Lower lobe of right lung (tissue), 2 donors: Measurements from ENCODE around the gene GPRC5D. TPM values are rescaled to one million over a fixed set of nuclear protein-coding genes. Genes with fewer than 3 reads are reported as not detected.

Source experiments
- ATAC-seq, 2 donors: fragments of 200-7000 bp; cut with Tn5 transposase; one replicate each; pipeline ENCODE4 v1.9.1; 2020 to 2022; ENCODE audit warnings: mild to moderate bottlenecking in 2 of 2, moderate library complexity in 2 of 2
- DNase-seq: peaks from one replicate; pipeline ENCODE4 v3.0.0-alpha.2; 2020
- H3K27ac ChIP-seq: fragments of 200-600 bp; one replicate; pipeline ENCODE4 v1.8.0; 2022
- H3K27me3 ChIP-seq: fragments of 200-600 bp; one replicate; pipeline ENCODE4 v1.8.0; 2022; ENCODE audit warnings: low read depth
- H3K36me3 ChIP-seq: fragments of 200-600 bp; one replicate; pipeline ENCODE4 v1.8.0; 2022; ENCODE audit warnings: mild to moderate bottlenecking
- H3K4me1 ChIP-seq: fragments of 200-600 bp; one replicate; pipeline ENCODE4 v1.8.0; 2022
- H3K4me3 ChIP-seq: fragments of 200-600 bp; one replicate; pipeline ENCODE4 v1.8.0; 2022; ENCODE audit warnings: mild to moderate bottlenecking
- H3K9me3 ChIP-seq: fragments of 200-600 bp; one replicate; pipeline ENCODE4 v1.8.0; 2022
- intact Hi-C: fragments of 100-400 bp; cut with DNase I; formaldehyde crosslinking; loops from one replicate; pipeline ENCODE4 v1.11.0; 2022
- total RNA-seq: library from RNA; stranded (reverse); fragmentation: NEBNext Ultra II Directional; extraction: Animal tissue kit (Norgen Biotek cat#: 25700); gene quantifications from one replicate; pipeline ENCODE4 v1.2.1, GENCODE V29; 2021
- TF ChIP-seq, protein P1 (sequence below): fragments of 200-600 bp; IDR thresholded peaks from one replicate; pipeline ENCODE4 v1.8.0; 2022; ENCODE audit warnings: antibody characterized with exemption, mild to moderate bottlenecking
- donor health status: DM: no; HTN: yes; CAD: no; lungs with severe emphysema.

Gene GPRC5D
- total RNA-seq, 1 donor from 2014 or later: not detected

- H3K36me3 ChIP-seq: peaks cover 65% of the 10 kb centered on the region
- H3K27ac ChIP-seq: no peak overlapping the region
- no peaks in the 10 kb centered on the region for H3K9me3 ChIP-seq
- H3K27me3 ChIP-seq: no peaks in the 10 kb centered on the region
- no peak for ATAC-seq
- H3K4me1 ChIP-seq: peaks cover 10% of the 10 kb centered on the region
- TF ChIP-seq, protein P1, sequence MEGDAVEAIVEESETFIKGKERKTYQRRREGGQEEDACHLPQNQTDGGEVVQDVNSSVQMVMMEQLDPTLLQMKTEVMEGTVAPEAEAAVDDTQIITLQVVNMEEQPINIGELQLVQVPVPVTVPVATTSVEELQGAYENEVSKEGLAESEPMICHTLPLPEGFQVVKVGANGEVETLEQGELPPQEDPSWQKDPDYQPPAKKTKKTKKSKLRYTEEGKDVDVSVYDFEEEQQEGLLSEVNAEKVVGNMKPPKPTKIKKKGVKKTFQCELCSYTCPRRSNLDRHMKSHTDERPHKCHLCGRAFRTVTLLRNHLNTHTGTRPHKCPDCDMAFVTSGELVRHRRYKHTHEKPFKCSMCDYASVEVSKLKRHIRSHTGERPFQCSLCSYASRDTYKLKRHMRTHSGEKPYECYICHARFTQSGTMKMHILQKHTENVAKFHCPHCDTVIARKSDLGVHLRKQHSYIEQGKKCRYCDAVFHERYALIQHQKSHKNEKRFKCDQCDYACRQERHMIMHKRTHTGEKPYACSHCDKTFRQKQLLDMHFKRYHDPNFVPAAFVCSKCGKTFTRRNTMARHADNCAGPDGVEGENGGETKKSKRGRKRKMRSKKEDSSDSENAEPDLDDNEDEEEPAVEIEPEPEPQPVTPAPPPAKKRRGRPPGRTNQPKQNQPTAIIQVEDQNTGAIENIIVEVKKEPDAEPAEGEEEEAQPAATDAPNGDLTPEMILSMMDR: no peak
- no peak overlapping the region for H3K4me3 ChIP-seq
- intact Hi-C loops: no loop called here
- DNase-seq: no peak
These were observed 34.9 kb upstream of the GPRC5D start for GRCh38 chr12:12986775-12987331.

DNA sequence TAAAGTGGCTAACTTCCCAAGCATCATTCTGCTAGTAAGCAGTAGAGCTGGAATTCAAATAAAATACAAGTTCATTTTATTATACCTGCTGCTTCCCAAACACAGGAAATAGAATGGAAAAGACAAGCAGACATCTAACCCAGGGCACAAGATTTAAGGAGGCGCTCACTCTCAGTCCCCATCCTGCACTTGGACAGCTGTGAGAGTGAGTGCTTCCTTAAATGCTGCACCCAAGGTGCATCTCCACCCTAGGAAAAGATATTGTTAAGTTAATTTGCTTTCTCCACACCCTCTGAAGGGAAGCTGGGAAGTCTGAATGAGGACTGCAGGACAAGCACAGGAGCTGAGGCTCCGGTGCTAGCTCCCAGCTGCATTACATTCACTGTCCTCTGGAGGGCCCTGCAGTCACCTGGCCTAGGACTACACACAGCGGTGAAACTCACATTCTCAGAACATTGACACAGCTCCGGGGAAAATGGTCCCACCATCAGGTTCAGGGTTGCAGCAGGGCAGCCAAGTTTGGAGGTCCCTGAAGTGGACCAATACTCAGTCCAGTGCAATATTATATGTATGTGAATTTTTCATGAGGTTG is 33.9 kb upstream of the GPRC5D start:
- ATAC-seq (peak; percentile 67 to 85), DNase-seq (no peak)
- H3K36me3 ChIP-seq: peaks cover 74% of the 10 kb centered on the region
- H3K4me1 ChIP-seq: peaks cover under 1% of the 10 kb centered on the region
- no peak overlapping the region for H3K27ac ChIP-seq
- no peaks in the 10 kb centered on the region for H3K9me3 ChIP-seq
- TF ChIP-seq, protein P1: peak; percentile 49
- intact Hi-C loops: no loop called here
- H3K4me3 ChIP-seq: no peak overlapping the region
- no peaks in the 10 kb centered on the region for H3K27me3 ChIP-seq

DNA sequence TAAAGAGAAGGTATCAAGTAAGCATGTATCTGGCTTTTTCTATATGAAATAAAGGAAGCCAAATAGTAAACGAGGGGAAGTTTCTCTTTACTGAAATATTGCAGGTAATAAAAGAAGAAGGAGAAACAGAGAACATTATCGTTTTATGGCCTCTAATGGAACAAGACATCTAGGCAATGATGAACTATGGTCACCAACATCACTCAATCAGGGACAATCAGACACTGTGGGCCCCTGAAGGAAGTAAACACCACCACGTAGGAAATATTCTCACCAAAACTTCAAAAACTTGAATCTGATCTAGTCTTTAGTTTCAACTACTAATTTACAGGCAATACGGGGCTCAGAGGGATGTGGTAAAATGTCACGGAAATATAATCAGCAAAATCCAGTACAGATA is 32.2 kb upstream of the GPRC5D start:
- Histone ChIP-seq H3K27ac (no peak overlapping the region), H3K4me1 (peaks cover 7% of the 10 kb centered on the region), H3K4me3 (no peak overlapping the region), H3K36me3 (peaks cover 92% of the 10 kb centered on the region), H3K27me3 (no peaks in the 10 kb centered on the region), H3K9me3 (no peaks in the 10 kb centered on the region)
- no peak for DNase-seq
- intact Hi-C loops: no loop called here
- TF ChIP-seq, protein P1: no peak
- no peak for ATAC-seq

GRCh38 chr12:12983420-12984035 is 31.6 kb upstream of the GPRC5D start:
- Histone ChIP-seq H3K27me3 (no peaks in the 10 kb centered on the region), H3K4me3 (no peak overlapping the region), H3K9me3 (no peaks in the 10 kb centered on the region), H3K27ac (no peak overlapping the region), H3K36me3 (peaks cover 90% of the 10 kb centered on the region), H3K4me1 (peaks cover 7% of the 10 kb centered on the region)
- intact Hi-C loops: no loop called here
- ATAC-seq (peak; percentile 60 to 71), DNase-seq (no peak)
- TF ChIP-seq, protein P1: peak; percentile 57

GRCh38 chr12:12982331-12982730 is 30.4 kb upstream of the GPRC5D start:
- peaks cover 82% of the 10 kb centered on the region for H3K36me3 ChIP-seq
- H3K9me3 ChIP-seq: no peaks in the 10 kb centered on the region
- no peak for ATAC-seq
- no peaks in the 10 kb centered on the region for H3K27me3 ChIP-seq
- H3K4me1 ChIP-seq: peaks cover 7% of the 10 kb centered on the region
- no peak overlapping the region for H3K27ac ChIP-seq
- no peak for DNase-seq
- TF ChIP-seq, protein P1: no peak
- intact Hi-C loops: no loop called here
- no peak overlapping the region for H3K4me3 ChIP-seq
